Progenitor cell of endocrine pancreas (in vitro differentiated cells): Measurements from ENCODE around the gene GAS7. TPM values are rescaled to one million over a fixed set of nuclear protein-coding genes. Genes with fewer than 3 reads are reported as not detected.

Experiments
- DNase-seq: peaks from one replicate; pipeline ENCODE4 v3.0.0; 2021; ENCODE audit warnings: low spot score; ENCODE audit not compliant: unreplicated experiment
- H3K27ac Mint-ChIP-seq: 2 replicates; pipeline ENCODE4 v1.8.0; 2021; ENCODE audit warnings: mild to moderate bottlenecking, moderate library complexity, mixed read lengths
- H3K27me3 Mint-ChIP-seq: 2 replicates; pipeline ENCODE4 v1.8.0; 2021; ENCODE audit warnings: mixed read lengths
- H3K36me3 Mint-ChIP-seq: 2 replicates; pipeline ENCODE4 v1.8.0; 2022; ENCODE audit warnings: mixed read lengths; ENCODE audit not compliant: insufficient read depth
- H3K4me1 Mint-ChIP-seq: 2 replicates; pipeline ENCODE4 v1.8.0; 2021; ENCODE audit warnings: low read depth, mixed read lengths
- H3K4me3 Mint-ChIP-seq: 2 replicates; pipeline ENCODE4 v1.8.0; 2021; ENCODE audit warnings: low read depth, mild to moderate bottlenecking, moderate library complexity, mixed read lengths
- H3K9me3 Mint-ChIP-seq: 2 replicates; pipeline ENCODE4 v1.8.0; 2021; ENCODE audit warnings: low read depth, mixed read lengths
- CTCF ChIP-seq: fragments of 200-600 bp; sonication (generic); IDR thresholded peaks from one replicate; pipeline ENCODE4 v1.5.0; 2021; ENCODE audit warnings: antibody characterized with exemption, mild to moderate bottlenecking; ENCODE audit not compliant: unreplicated experiment
- total RNA-seq: library from RNA; stranded (reverse); gene quantifications from 2 replicates; pipeline ENCODE4 v1.2.1, GENCODE V29; 2021

The GAS7 gene
- total RNA-seq, 1 donor from 2014 or later, result 3.4 TPM

- Mint-ChIP-seq H3K36me3 (no peaks in the 10 kb centered on the region), H3K4me3 (no peak overlapping the region), H3K9me3 (no peaks in the 10 kb centered on the region), H3K4me1 (no peaks in the 10 kb centered on the region), H3K27me3 (peaks cover 7% of the 10 kb centered on the region), H3K27ac (no peak overlapping the region)
- DNase-seq, result no peak
- no peak for TF ChIP-seq CTCF
Measured at GRCh38 chr17:10156077-10156435, 42.4 kb downstream of the GAS7 start.

GRCh38 chr17:10155371-10156076 lies 42.9 kb downstream of the GAS7 start:
- no peak for DNase-seq
- no peak for TF ChIP-seq CTCF
- Mint-ChIP-seq H3K4me3 (no peak overlapping the region), H3K36me3 (no peaks in the 10 kb centered on the region), H3K27ac (no peak overlapping the region), H3K9me3 (no peaks in the 10 kb centered on the region), H3K4me1 (no peaks in the 10 kb centered on the region), H3K27me3 (peaks cover 7% of the 10 kb centered on the region)

- no peaks in the 10 kb centered on the region for H3K9me3 Mint-ChIP-seq
- DNase-seq, result no peak
- no peaks in the 10 kb centered on the region for H3K36me3 Mint-ChIP-seq
- H3K27ac Mint-ChIP-seq, result no peak overlapping the region
- H3K4me3 Mint-ChIP-seq, result no peak overlapping the region
- TF ChIP-seq CTCF, result no peak
- no peaks in the 10 kb centered on the region for H3K4me1 Mint-ChIP-seq
- H3K27me3 Mint-ChIP-seq, result peaks cover 7% of the 10 kb centered on the region
Measured at GRCh38 chr17:10151667-10152496, 46.5 kb downstream of the GAS7 start.

GRCh38 chr17:10149573-10150399 lies 48.6 kb downstream of the GAS7 start:
- H3K27ac Mint-ChIP-seq, result no peak overlapping the region
- DNase-seq, result no peak
- H3K4me3 Mint-ChIP-seq, result no peak overlapping the region
- no peak for TF ChIP-seq CTCF
- no peaks in the 10 kb centered on the region for H3K36me3 Mint-ChIP-seq
- no peaks in the 10 kb centered on the region for H3K27me3 Mint-ChIP-seq
- H3K9me3 Mint-ChIP-seq, result no peaks in the 10 kb centered on the region
- H3K4me1 Mint-ChIP-seq, result no peaks in the 10 kb centered on the region
